NOMO-1 treated with DMSO at 0.1 percent for 48 hours (cell line): ENCODE measurements around the gene SPDYE17.
"Not testable (repeated sequence)": the region's sequence is repeated elsewhere in the genome, so short reads cannot be mapped to it uniquely, and the experiment has no call there.

Experiments used
- DNase-seq: peaks from one replicate; lab custom pipeline; 2025; ENCODE audit not compliant: unreplicated experiment; lab: John Stamatoyannopoulos, UW

SPDYE17 gene, protein sequence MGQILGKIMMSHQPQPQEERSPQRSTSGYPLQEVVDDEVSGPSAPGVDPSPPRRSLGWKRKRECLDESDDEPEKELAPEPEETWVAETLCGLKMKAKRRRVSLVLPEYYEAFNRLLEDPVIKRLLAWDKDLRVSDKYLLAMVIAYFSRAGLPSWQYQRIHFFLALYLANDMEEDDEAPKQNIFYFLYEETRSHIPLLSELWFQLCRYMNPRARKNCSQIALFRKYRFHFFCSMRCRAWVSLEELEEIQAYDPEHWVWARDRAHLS

DNA sequence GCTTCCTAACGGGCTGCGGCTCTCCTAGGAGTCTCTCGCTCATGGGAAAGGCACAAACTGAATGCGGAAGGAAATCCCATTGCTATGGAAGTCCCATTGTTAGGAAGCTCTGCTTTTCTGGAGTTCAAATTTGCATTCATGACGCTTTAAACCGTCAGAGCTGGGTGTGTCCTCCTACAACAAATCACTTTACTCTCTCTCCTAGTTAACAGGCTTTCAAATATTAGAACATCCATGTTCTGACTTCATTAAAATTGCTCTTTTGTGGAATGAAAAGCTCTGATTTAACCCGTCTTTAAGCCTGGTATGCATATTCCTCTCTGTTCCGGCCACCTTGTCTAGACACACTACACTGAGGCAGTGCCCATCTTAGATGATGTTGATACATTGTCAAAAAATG lies at the start of gene SPDYE17:
Gene SPDYE17 (minus strand): TSS at position 101 of the 400 bp plus-strand sequence. CDS start 1,791 bp downstream, outside the sequence.
- DNase-seq, result not testable (repeated sequence)

DNA sequence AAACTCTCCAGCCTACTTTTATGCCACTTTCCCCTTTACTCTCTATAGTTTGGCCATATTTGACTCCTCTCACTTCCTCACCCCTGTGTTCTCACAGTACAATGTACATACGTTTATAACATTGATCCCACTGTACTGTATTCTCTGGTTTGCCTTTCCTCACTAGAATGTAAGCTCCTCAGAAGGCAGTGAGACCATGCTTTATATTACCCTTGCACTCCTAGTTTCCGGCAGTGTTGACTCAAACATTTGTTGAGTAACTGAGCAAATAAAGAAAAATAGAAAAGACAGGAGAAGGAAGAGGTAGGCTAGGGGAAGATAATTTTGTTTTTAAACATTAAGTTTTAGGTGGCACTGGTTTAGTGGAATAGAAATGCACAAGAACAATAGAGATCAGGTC lies 48.1 kb upstream of the SPDYE17 start:
- not testable (repeated sequence) for DNase-seq

DNA sequence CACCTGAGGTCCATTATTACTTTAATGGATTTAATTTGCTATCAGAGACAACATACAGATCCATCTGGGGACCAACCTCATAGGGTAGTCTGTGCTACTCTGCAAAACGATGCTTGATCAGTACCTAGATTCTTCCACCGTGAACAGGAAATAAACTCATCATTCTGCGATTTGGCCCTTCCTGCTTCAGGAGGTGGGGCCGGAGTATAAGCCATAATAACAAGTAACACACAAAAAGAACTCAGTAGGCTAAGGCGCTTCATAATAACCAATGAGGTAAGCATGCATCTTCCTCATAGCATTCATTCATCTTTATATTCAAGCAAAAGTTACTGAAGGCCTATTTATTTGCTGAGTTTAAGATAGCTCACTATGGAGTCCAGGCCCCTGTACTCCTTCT lies 47.5 kb upstream of the SPDYE17 start:
- not testable (repeated sequence) for DNase-seq

DNA sequence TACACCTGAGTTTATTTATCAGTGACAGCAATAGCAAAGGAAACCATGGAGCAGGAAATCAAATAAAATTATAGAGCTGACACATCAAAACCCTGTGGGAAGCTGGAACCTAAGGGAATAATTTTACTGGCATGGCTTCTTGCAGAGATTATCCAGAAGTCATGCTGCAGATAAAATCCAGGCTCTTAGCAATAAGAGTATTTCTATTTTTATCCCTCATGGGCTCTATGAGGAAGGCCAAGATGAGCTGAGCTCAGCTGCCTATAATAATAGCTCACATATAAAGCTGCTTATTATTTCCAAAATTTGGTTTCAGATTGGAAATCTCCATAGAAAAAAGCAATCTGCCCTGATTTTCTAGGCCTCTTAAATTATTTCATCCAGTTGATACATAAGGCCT lies 47.0 kb upstream of the SPDYE17 start:
- DNase-seq, result not testable (repeated sequence)

DNA sequence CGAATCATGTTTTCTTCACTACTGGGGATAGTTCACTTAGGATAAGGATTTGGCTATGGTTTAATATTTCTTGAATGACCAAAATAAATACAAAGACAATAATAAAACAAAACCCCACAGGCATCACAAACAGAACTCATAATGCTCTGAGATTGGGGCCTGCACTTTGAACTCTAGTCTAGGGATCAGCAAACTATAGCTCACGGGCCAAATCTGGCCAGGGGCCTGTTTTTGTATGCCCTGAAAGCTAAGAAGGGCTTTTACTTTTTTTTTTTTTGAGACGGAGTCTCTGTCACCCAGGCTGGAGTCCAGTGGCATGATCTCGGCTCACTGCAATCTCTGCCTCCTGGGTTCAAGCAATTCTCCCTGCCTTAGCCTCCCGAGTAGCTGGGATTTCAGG lies 44.9 kb upstream of the SPDYE17 start:
- not testable (repeated sequence) for DNase-seq

DNA sequence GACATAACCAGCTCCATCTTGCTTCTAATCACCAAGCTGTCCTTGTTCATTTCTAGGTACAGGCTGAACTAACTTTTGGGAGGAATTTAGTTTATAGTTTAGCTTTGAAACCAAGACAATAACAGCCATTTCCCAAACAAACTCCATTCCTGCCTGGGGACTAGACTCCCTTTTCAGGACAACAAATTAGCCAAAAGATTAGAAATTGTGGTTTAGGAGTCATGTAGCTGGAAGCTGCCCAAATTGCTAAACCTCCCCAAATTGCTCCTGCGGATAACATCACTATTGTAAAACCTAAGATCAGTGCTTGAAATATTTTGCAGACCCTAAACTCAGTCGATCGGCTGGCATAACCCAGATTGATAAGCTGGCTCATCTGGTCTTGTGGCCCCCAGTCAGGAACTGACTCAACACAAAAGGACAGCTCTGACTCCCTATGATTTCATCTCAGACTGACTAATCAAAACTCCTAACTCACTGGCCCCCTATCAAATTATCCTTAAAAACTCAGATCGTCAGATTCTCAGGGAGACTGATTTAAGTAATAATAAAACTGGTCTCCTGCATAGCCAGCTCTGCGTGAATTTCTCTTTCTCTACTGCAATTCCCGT lies 42.7 kb upstream of the SPDYE17 start:
- not testable (repeated sequence) for DNase-seq

DNA sequence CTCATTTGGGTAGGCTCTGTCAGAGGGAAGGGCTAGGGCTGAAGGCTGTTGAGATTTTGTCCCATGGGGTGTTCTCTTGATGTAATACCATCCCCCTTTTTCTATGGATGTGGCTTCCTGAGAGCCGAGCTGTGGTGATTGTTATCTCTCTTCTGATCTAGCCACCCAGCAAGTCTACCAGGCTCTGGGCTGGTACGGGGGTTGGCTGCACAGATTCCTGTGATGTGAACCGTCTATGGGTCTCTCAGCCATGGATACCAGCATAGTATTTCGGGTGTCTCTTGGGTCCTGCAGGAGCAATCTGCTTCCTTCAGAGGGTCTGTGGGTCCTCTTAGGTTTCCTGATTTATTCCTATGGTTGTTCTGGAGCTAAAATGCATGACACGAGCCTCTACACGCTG lies 38.9 kb upstream of the SPDYE17 start:
- DNase-seq, result not testable (repeated sequence)

DNA sequence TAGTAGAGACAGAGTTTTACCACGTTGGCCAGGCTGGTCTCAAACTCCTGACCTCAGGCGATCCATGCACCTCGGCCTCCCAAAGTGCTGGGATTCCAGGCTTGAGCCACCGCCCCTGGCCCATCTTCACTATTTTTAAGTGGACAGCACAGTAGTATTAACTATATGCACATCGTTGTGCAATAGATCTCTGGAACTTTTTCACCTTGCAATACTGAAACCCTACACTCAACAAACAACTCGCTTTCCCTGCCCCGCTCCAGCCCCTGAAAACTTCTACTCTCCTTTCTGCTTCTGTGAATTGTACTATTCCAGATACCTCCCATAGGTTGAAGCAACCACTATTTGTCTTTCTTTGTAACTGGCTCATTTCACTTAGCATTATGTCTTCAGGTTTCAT lies 33.7 kb upstream of the SPDYE17 start:
- DNase-seq, result not testable (repeated sequence)

DNA sequence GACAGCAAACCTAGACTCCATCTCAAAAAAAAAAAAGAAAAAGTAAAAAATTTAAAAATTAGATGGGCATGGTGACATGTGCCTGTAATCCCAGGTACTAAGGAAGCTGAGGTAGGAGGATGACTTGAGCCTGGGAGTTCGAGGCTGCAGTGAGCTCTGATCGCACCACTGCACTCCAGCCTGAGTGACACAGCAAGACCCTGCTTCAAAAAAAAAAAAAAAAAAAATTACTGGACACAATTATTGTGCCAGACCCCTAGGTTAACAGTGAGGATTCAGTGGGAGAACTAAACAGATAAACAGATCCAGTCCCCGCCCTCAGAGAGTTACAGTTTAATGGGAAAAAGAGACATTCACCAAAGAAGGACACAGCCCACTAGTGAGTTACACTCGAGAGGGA lies 31.6 kb upstream of the SPDYE17 start:
- not testable (repeated sequence) for DNase-seq

DNA sequence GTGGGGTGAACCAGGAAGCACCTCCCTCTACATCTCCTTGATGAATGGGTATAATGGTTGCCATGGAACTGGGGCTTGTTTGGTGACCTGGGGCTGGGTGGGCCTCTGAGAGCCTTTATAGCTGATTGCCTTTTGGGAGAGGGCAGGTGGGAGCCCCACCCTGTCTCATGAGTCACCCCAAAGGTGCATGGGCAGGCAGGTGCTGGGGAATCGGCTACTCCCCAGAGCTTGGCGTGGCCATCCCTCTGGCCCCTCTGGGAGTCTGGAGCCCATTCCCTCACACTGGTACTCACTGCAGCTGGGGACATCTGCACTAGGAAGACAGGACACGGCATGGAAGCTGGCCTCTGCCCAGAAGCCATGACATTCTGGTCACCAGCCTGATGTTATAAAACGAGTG lies 30.4 kb upstream of the SPDYE17 start, which contains the start of gene SPDYE18:
Gene SPDYE18 (minus strand): TSS at position 2 of the 400 bp plus-strand sequence. CDS start 2,046 bp downstream, outside the sequence.
- not testable (repeated sequence) for DNase-seq

DNA sequence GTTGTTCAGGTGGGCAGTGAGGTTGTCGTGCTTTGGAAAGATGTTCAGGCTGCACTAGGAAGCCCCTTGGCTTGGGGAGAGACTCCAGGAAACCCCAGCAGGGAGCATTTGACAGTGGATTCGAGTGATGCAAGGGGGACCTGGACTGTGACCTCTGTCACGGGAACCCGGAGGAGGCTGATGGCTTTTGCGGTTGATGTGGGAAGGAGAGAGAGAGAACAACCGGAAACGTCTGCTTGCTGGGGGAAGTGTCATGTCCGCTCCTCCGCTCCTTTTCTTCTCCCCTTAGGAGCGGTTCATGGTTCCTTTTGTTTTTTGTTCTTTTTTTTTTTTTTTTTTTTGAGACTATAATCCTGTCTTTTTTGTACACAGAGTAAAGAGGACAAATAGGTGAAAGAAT lies 5.8 kb downstream of the SPDYE17 start:
- not testable (repeated sequence) for DNase-seq

DNA sequence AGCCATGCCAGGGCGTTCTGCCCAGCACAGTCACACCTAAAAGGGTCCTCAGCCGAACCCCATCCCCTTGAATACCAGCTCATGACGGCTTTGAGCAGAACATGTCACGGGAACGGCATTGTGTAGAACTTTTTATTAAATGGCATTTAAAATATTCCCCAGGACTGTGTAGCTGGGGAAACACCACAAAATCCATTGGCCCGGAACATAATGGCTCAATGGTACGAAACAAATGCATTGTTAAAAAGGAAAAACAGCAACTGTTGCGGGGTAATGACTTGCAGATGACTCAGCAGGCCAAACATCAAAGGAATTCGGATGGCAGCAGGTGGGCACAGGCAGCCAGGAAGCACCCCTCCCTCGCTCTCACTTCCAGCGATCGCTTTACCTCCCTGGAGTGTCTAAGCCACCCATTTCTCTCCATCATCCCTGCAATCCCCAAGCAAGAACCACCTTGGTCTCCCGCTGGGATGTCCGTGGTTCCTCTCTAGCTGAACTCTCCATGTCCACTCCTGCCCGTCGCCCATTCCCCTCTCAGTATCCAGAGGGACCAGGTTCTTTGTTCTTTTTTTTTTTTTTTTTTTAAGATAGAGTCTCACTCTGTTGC lies 22.0 kb downstream of the SPDYE17 start:
- DNase-seq, result not testable (repeated sequence)

DNA sequence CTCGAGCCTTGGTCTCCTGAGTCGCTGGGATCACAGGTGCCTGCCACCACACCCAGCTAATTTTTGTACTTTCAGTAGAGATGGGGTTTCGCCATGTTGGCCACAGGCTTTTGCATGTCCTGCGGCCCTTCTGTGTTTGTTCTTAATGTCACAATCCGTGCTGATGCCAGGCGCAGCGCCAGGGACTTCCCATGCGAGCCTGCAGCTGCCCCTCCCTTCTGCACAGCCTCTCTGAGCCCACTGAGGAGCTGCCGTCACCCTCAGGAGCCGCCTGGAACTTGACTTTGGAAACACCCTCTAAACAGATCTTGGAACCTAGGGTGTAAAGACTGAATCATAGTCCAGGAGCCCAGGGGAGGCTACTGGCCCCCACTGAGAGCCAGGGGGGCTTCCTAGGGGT lies 24.2 kb downstream of the SPDYE17 start:
- not testable (repeated sequence) for DNase-seq

DNA sequence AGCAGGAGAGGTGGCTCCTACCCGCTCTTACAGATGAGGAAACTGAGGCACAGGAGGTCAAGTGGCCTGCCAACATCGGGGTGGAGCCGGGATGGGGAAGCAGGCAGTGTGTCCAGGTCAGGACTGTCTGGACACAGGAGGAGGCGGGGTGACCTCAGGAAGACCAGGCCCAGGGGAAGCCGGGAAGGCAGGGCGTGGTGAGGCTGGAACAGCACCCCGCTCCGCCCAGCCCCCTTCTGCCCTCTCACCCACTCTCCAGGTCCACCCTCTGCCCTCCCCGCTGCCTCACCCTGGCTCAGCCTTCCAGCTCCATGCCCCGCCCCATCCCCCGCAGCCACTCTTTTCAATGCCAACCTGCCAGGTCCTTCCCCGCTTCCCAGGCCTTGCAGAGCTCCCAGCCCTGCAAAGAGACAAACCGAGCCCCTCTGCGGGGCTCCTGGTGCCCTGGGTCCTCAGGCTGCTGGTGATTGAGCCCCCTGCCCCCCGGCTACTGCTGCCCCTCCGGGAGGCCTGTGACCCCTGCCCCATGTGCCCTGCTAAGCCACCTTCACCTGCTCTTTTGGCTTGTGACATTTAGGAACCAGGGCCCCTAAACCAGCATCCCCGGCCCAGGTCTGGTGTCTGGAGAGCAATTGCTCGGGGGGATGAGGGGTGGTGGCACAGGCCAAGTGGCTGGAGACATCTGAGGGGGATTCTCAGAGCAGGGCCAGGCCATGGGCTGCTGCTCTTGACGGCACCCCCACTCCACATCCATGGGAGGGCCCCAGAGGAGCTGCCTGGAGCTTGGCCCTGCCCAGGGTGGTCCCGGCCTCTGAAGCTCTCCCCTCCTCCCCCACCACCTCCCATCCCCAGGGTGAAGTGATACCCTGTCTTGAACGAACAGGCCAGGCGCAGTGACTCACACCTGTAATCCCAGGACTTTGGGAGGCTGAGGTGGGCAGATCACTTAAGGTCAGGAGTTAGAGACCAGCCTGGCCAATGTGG lies 25.7 kb downstream of the SPDYE17 start:
- DNase-seq, result not testable (repeated sequence)

DNA sequence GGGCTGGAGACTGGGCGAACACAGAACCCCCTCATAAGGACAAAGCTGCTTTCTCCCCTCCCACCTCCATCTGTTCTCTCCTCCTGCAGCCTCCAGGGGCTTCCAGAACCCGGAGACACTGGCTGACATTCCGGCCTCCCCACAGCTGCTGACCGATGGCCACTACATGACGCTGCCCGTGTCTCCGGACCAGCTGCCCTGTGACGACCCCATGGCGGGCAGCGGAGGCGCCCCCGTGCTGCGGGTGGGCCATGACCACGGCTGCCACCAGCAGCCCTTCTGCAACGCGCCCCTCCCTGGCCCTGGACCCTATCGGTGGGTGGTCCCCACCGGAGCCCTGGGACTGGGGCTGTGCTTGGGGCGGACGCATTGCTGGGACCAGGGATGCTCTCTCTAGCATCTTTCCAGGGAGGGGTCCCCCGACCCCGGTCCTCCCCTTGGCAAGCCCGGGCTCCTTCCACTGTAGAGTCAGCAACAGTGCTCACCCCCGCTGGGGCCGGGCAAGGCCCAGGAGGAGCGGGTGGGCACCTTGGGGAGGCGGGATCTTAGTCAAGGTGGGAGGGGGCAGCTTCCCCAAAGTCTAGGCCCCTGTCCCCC lies 26.6 kb downstream of the SPDYE17 start:
- DNase-seq, result not testable (repeated sequence)

DNA sequence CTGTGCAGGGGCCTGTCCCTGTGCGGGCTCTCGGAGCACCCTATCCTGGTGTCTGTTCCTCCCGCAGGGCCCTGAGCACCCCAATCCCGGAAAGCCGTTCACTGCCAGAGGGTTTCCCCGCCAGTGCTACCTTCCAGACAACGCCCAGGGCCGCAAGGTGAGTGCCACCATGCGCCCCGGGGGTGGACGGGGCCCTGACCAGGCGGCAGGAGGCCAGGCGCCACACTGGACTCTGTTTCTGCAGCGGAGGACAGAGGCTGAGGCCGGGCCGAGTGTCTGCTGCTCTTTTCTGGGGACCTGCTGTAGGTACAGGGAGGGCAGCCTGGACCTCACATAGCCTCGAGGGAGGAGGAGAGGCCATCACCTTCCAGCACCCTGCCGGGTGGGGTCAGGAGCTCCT lies 28.0 kb downstream of the SPDYE17 start:
- not testable (repeated sequence) for DNase-seq

DNA sequence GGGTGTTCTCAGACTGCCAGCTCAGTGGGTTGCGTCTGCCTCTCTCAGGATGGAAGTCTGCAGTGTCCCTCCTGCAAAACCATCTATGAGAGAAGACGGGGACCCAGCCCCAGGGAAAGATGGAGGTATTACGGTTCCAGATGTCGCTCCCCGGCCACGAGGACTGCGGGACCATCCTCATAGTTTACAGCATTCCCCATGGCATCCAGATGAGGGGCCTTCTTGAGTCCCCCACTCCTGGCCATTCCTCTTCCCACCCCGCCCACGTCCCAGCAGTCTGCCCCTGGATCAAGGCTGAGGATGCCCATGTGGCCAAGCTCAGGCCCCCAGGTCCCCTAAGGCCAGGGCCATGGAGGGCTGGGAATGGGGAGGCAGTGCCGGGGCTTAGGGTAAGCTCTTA lies 28.9 kb downstream of the SPDYE17 start:
- not testable (repeated sequence) for DNase-seq

DNA sequence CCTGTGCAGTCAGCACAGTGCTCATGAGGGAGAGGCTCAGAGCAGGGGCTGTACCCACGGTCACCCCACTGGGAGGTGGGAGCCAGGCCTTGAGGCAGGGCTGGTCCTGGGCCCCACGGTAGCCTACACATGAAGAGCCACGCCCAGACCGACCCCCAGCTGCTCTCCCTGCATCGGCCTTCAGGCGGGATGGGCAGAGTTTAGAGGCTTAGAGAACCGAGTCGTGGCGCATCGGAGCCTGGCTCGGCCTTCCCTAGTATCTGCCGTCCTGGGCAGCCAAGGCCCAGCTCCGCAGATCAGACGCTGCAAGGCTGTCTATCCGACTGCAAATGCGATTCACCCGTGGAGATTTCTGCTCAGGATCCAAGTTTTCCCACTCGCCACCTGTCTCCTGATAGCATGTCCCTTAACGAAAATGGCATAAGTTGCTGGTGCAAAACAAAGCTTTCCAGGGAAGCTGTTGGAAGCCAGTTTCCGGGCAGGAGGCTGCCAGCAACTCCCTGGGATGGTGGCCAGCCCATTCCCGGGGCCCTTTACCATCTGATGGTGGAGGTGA lies 29.4 kb downstream of the SPDYE17 start:
- DNase-seq, result not testable (repeated sequence)

DNA sequence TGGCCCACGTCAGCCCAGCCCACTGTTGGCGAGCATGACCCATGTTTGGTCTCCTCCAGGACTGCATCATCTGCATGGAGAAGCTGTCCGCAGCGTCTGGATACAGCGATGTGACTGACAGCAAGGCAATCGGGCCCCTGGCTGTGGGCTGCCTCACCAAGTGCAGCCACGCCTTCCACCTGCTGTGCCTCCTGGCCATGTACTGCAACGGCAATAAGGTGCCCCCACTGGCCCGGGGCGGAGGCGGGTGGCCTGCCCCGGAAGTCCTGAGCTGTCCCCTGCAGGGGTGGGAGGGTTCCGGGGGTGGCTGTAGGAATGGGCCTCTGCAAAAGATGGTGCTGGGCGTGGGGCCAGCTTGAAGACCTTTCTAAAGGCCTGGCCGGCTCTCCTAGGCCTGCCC lies 30.1 kb downstream of the SPDYE17 start:
- not testable (repeated sequence) for DNase-seq

DNA sequence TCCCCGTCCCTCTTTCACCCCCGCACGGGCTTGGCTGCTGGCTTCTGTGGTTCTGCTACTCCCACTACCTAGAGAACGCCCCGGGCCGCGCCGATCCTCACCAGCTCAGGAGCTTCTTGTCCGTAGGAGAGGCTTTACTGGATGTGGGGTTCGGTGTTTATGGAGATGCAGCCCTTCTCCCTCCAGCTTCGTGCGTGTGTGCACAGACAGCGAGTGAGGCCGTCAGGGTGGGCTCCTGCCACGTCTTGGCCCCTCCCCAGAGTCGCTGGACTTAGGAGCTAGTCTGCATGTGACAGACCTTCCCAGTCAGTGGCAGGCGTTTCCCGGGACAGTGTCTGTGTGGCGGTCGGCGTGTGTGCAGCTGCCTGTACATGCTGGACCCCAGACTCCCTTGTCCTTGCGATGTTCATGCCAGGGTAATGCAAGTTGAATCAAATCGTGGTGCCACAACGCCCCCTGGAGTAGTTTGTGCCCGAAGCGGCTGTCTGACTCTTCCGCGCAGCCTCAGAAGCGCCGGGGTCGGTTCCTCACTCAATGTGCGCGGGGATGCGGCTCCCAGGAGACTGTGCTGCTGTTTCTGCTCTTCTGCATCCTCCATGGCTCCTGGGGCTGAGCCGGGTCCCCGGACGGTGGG lies 32.6 kb downstream of the SPDYE17 start:
- DNase-seq, result not testable (repeated sequence)
